GM10266 (cell line): ENCODE data around the gene KCNK5.

Experiments used
- DNase-seq: peaks from one replicate; pipeline ENCODE4 v3.0.0; 2012; ENCODE audit errors: extremely low spot score
- CTCF ChIP-seq: IDR thresholded peaks from 2 replicates; pipeline ENCODE4 v1.5.1; 2012; ENCODE audit warnings: mild to moderate bottlenecking, low read depth; ENCODE audit not compliant: control insufficient read depth, insufficient read depth; ENCODE audit errors: missing control alignments

Gene KCNK5

GRCh38 chr6:39167866-39168625 lies 61.2 kb downstream of the KCNK5 start:
- TF ChIP-seq CTCF = no peak
- DNase-seq = no peak

GRCh38 chr6:39167321-39167720 lies 62.0 kb downstream of the KCNK5 start:
- DNase-seq = no peak
- TF ChIP-seq CTCF = no peak

- DNase-seq = no peak
- no peak for TF ChIP-seq CTCF
Observed at GRCh38 chr6:39166912-39167290, 62.4 kb downstream of the KCNK5 start.

- DNase-seq = peak; percentile 80
- peak; percentile 92 for TF ChIP-seq CTCF
Observed at GRCh38 chr6:39166189-39166911, 62.9 kb downstream of the KCNK5 start.

GRCh38 chr6:39157511-39157910 lies 71.8 kb downstream of the KCNK5 start:
- no peak for TF ChIP-seq CTCF
- no peak for DNase-seq

- no peak for TF ChIP-seq CTCF
Observed at GRCh38 chr6:39156801-39157200, 72.5 kb downstream of the KCNK5 start.

GRCh38 chr6:39154705-39155104 lies 74.6 kb downstream of the KCNK5 start:
- no peak for TF ChIP-seq CTCF
- DNase-seq = no peak

More at GRCh38 chr6:39156801-39157200, 72.5 kb downstream of the KCNK5 start:
- no peak for DNase-seq
